Right lobe of liver (tissue), 6 donors: ENCODE results near the gene SLC5A11. TPM values are rescaled to one million over a fixed set of nuclear protein-coding genes. Genes with fewer than 3 reads are reported as not detected.

Experiments
- ATAC-seq, 4 donors: fragments of 200-7000 bp; cut with Tn5 transposase; one replicate each; pipeline ENCODE4 v1.9.1; 2020; ENCODE audit warnings: mild to moderate bottlenecking in 4 of 4, moderate library complexity in 4 of 4
- DNase-seq, 3 donors: peaks; one replicate each; pipeline ENCODE4 v3.0.0-alpha.2; 2020
- H3K27ac ChIP-seq, 3 donors: fragments of 200-600 bp; one replicate each; pipeline ENCODE4 v1.8.0; 2022
- H3K27me3 ChIP-seq, 2 donors: fragments of 200-600 bp; one replicate each; pipeline ENCODE4 v1.8.0; 2022
- H3K36me3 ChIP-seq, 4 donors: fragments of 200-600 bp; sonication (generic) in 1 of 4; one replicate each; pipeline versions ENCODE4 v1.5.1 to v1.8.0; 2017 to 2022; ENCODE audit warnings: control low read depth in 1 of 4
- H3K4me1 ChIP-seq, 4 donors: fragments of 200-600 bp; sonication (generic) in 1 of 4; one replicate each; pipeline versions ENCODE4 v1.5.1 to v1.8.0; 2017 to 2022; ENCODE audit warnings: control low read depth in 1 of 4
- H3K4me3 ChIP-seq, 3 donors: fragments of 200-600 bp; one replicate each; pipeline ENCODE4 v1.8.0; 2022
- H3K9me3 ChIP-seq, 4 donors: fragments of 200-600 bp; sonication (generic) in 1 of 4; one replicate each; pipeline versions ENCODE4 v1.5.1 to v1.8.0; 2017 to 2022; ENCODE audit warnings: control low read depth in 1 of 4
- POLR2A ChIP-seq: fragments of 450-650 bp; IDR thresholded peaks from one replicate; pipeline ENCODE4 v1.6.1; 2017; ENCODE audit warnings: antibody characterized with exemption, mild to moderate bottlenecking
- WGBS: methylation state at CpG from one replicate; pipeline ENCODE4 v1.1.6; 2018; ENCODE audit warnings: low coverage, low lambda C conversion rate; ENCODE audit not compliant: insufficient coverage; ENCODE audit errors: missing lambda C conversion rate; 5-methylcytosine and 5-hydroxymethylcytosine counted together
- intact Hi-C, 2 donors: fragments of 100-400 bp; cut with DNase I; formaldehyde crosslinking; loops; one replicate each; pipeline versions ENCODE4 v1.11.2 to v1.14.1; 2022
- total RNA-seq, 6 experiments: library from RNA; depleted of rRNA in 2 of 6; stranded (reverse); fragments of >200 nt in 2 of 6; fragmentation: NEBNext Ultra II Directional in 3 of 6; extraction: Animal tissue kit (Norgen Biotek cat#: 25700) in 3 of 6; gene quantifications; one replicate each; pipeline versions ENCODE4 v1.1.0 to v1.2.4, GENCODE V29; 2016 to 2023
- TF ChIP-seq, protein P1 (sequence below), 4 donors: fragments of 200-600 bp in 3 of 4; fragments of 450-650 bp in 1 of 4; IDR thresholded peaks; one replicate each; pipeline versions ENCODE4 v1.5.1 to v1.8.0; 2016 to 2022; ENCODE audit warnings: antibody characterized with exemption in 4 of 4, mild to moderate bottlenecking in 2 of 4
- donor health status: DM: no; HTN: yes; CAD: no.
- donor health status: DM: no; HTN: no; CAD: no.
- donor health status: DM: no; HTN: no; CAD: no.
- donor health status: DM: no; HTN: yes; CAD: no.
- donor health status: DM: no; HTN: yes; CAD: no.

Gene SLC5A11
- total RNA-seq, 6 experiments from 2014 or later: 0.43 to 1.6 (median 1.2) TPM

GRCh38 chr16:24955975-24956731 is 110.4 kb downstream of the SLC5A11 start:
- Histone ChIP-seq H3K9me3 (no peaks in the 10 kb centered on the region), H3K4me1 (no peaks in the 10 kb centered on the region), H3K27ac (no peak overlapping the region), H3K27me3 (no peaks in the 10 kb centered on the region), H3K36me3 (peaks cover 4 to 82% (median 21%) of the 10 kb centered on the region in 4 donors), H3K4me3 (no peak overlapping the region)
- peak in 2 of 4 donors; percentile 32 to 33 for ATAC-seq
- peak in 1 of 3 donors; percentile 16 for DNase-seq
- no peak for TF ChIP-seq POLR2A
- TF ChIP-seq, protein P1, sequence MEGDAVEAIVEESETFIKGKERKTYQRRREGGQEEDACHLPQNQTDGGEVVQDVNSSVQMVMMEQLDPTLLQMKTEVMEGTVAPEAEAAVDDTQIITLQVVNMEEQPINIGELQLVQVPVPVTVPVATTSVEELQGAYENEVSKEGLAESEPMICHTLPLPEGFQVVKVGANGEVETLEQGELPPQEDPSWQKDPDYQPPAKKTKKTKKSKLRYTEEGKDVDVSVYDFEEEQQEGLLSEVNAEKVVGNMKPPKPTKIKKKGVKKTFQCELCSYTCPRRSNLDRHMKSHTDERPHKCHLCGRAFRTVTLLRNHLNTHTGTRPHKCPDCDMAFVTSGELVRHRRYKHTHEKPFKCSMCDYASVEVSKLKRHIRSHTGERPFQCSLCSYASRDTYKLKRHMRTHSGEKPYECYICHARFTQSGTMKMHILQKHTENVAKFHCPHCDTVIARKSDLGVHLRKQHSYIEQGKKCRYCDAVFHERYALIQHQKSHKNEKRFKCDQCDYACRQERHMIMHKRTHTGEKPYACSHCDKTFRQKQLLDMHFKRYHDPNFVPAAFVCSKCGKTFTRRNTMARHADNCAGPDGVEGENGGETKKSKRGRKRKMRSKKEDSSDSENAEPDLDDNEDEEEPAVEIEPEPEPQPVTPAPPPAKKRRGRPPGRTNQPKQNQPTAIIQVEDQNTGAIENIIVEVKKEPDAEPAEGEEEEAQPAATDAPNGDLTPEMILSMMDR (IDR thresholded peaks at IDR 0.05): peak in 1 of 4 donors; percentile 7
- 68% methylated on average over 7 of the region's 11 CpGs for WGBS
- intact Hi-C loops: no loop called here

DNA sequence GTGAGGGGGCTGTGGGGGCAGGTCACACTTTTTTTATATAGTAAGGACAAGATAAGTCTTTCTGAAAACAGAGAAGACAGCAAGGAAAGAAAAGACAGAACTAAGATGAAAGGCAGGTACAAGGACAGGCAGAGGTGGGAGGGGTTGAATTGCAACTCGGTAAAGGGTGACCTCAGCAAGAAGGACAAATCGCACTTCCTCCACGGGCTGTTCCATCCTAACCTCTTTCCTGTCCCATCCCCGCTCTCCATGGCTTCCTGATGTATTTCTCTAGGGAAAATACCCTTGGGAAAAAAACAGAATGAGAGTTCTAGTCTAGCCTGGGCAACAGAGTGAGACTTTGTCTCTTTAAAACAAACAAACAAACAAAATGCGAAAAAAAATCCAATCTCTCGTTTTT is 112.1 kb downstream of the SLC5A11 start:
- Histone ChIP-seq H3K9me3 (no peaks in the 10 kb centered on the region), H3K27me3 (no peaks in the 10 kb centered on the region), H3K27ac (no peak overlapping the region), H3K4me3 (no peak overlapping the region), H3K36me3 (peaks cover 2 to 73% (median 19%) of the 10 kb centered on the region in 4 donors), H3K4me1 (no peaks in the 10 kb centered on the region)
- WGBS: 47% methylated on average over 4 of the region's 6 CpGs
- DNase-seq (no peak), ATAC-seq (peak in 1 of 4 donors; percentile 29)
- intact Hi-C loops: no loop called here
- TF ChIP-seq, protein P1 (IDR thresholded peaks at IDR 0.05): no peak
- no peak for TF ChIP-seq POLR2A

Other genes starting within 250 kb of the SLC5A11 start
- 10 to 100 TPM; 17.0 to 38.4 (median 23.1) TPM for gene TNRC6A, start 116.3 kb upstream of the SLC5A11 start, total RNA-seq
- 10 to 100 TPM; 20.9 to 33.9 (median 26.3) TPM for gene ARHGAP17, start 169.4 kb downstream of the SLC5A11 start, total RNA-seq